Right lobe of liver (tissue), 4 donors: Measurements from ENCODE around the gene INPP4B.

Experiments
- POLR2A ChIP-seq: fragments of 450-650 bp; IDR thresholded peaks from one replicate; pipeline ENCODE4 v1.6.1; 2017; ENCODE audit warnings: antibody characterized with exemption, mild to moderate bottlenecking
- TF ChIP-seq, protein P1 (sequence below), 4 donors: fragments of 200-600 bp in 3 of 4; fragments of 450-650 bp in 1 of 4; IDR thresholded peaks; one replicate each; pipeline versions ENCODE4 v1.5.1 to v1.8.0; 2016 to 2022; ENCODE audit warnings: antibody characterized with exemption in 4 of 4, mild to moderate bottlenecking in 2 of 4
- donor health status: DM: no; HTN: no; CAD: no.
- donor health status: DM: no; HTN: no; CAD: no.
- donor health status: DM: no; HTN: yes; CAD: no.

DNA sequence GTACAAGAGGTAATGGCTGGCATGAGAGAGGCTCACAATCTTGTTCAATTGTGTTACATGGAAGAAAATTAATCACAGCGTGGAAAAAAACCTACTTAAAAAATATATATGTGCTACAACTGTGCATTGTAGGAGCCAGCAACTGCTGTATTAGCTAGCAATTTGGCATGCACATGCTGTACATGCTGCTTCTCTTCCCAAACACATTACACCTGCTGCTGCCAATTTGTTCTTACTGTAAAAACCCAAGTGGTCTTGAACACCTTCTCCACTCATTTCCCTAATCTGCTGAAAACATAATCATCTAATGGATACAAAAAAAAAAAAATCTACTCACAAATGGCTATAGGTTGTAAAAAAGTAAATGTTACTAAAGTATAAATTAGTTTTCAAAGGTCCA is 264.2 kb downstream of the INPP4B start:
- TF ChIP-seq, protein P1, sequence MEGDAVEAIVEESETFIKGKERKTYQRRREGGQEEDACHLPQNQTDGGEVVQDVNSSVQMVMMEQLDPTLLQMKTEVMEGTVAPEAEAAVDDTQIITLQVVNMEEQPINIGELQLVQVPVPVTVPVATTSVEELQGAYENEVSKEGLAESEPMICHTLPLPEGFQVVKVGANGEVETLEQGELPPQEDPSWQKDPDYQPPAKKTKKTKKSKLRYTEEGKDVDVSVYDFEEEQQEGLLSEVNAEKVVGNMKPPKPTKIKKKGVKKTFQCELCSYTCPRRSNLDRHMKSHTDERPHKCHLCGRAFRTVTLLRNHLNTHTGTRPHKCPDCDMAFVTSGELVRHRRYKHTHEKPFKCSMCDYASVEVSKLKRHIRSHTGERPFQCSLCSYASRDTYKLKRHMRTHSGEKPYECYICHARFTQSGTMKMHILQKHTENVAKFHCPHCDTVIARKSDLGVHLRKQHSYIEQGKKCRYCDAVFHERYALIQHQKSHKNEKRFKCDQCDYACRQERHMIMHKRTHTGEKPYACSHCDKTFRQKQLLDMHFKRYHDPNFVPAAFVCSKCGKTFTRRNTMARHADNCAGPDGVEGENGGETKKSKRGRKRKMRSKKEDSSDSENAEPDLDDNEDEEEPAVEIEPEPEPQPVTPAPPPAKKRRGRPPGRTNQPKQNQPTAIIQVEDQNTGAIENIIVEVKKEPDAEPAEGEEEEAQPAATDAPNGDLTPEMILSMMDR (IDR thresholded peaks at IDR 0.05): no peak
- TF ChIP-seq POLR2A: no peak
